Thyroid gland (tissue), 4 donors: ENCODE measurements around the gene UCHL1. TPM values are rescaled to one million over a fixed set of nuclear protein-coding genes. Genes with fewer than 3 reads are reported as not detected.
"Not testable (repeated sequence)": the region's sequence is repeated elsewhere in the genome, so short reads cannot be mapped to it uniquely, and the experiment has no call there.

Experiments
- DNase-seq, 2 donors: peaks; one replicate each; pipeline ENCODE4 v3.0.0-alpha.2; 2019
- H3K27ac ChIP-seq, 3 donors: fragments of 200-600 bp; sonication (generic); 1 replicate in 2 of 3; 2 replicates in 1 of 3; pipeline ENCODE4 v1.5.1; 2016 to 2019; ENCODE audit warnings: mild to moderate bottlenecking in 1 of 3, moderate library complexity in 1 of 3
- H3K27me3 ChIP-seq: fragments of 200-600 bp; sonication (generic); one replicate; pipeline ENCODE4 v1.5.1; 2019
- H3K36me3 ChIP-seq, 2 donors: fragments of 200-600 bp; sonication (generic); one replicate each; pipeline ENCODE4 v1.5.1; 2016 to 2019
- H3K4me1 ChIP-seq, 2 donors: fragments of 200-600 bp; sonication (generic); one replicate each; pipeline ENCODE4 v1.5.1; 2017 to 2019
- H3K4me3 ChIP-seq, 3 donors: fragments of 200-600 bp; sonication (generic); replicated peaks in 1 of 3; 1 replicate in 2 of 3; 2 replicates in 1 of 3; pipeline ENCODE4 v1.5.1; 2016; ENCODE audit warnings: mild to moderate bottlenecking in 1 of 3
- H3K9me3 ChIP-seq: fragments of 200-600 bp; sonication (generic); one replicate; pipeline ENCODE4 v1.5.1; 2017
- POLR2A ChIP-seq, 2 donors: fragments of 450-650 bp; IDR thresholded peaks; one replicate each; pipeline ENCODE4 v1.6.1; 2017; ENCODE audit warnings: antibody characterized with exemption in 2 of 2, mild to moderate bottlenecking in 2 of 2, moderate library complexity in 1 of 2
- WGBS, 2 donors: methylation state at CpG; one replicate each; pipeline ENCODE4 v1.1.5; 2017; 5-methylcytosine and 5-hydroxymethylcytosine counted together
- intact Hi-C: fragments of 100-400 bp; cut with DNase I; formaldehyde crosslinking; loops from one replicate; pipeline ENCODE4 v1.15.1; 2023
- total RNA-seq, 4 donors: library from RNA; depleted of rRNA; stranded (reverse); fragments of >200 nt; gene quantifications; one replicate each; pipeline ENCODE4 v1.2.3, GENCODE V29; 2016
- TF ChIP-seq, protein P1 (sequence below), 6 experiments: fragments of 200-600 bp in 3 of 6; fragments of 450-650 bp in 3 of 6; sonication (generic) in 3 of 6; IDR thresholded peaks; one replicate each; pipeline ENCODE4 v1.5.1; 2016 to 2019; ENCODE audit warnings: antibody characterized with exemption in 6 of 6, mild to moderate bottlenecking in 2 of 6, inconsistent platforms in 1 of 6, moderate library complexity in 1 of 6

UCHL1 gene
- total RNA-seq, 4 donors from 2014 or later = 28.2 to 245 (median 116) TPM

DNA sequence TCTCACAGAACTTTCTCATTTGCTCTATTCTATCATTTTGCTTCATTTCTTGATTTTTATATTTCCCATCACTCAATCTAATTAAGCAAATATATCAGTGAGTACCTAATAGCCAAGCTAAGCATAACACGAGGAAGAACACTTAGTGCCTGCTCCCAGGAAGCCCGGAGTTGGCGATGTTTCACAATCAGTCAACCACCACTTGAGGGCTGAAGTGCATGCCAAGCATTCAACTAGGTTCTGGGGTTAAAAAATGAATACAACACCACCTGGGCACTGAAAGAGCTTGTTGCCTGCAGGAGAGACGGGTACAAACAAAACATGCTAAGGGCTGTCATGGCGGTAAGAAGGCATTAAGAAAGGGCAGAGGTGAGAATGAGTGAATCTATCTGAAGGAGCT is 47.5 kb downstream of the UCHL1 start:
- Histone ChIP-seq H3K9me3 (no peaks in the 10 kb centered on the region), H3K27ac (peak overlapping the region; percentile 71 to 90 (median 77)), H3K4me1 (peaks cover 22 to 31% of the 10 kb centered on the region in 2 donors), H3K27me3 (no peaks in the 10 kb centered on the region), H3K36me3 (no peaks in the 10 kb centered on the region), H3K4me3 (no peak overlapping the region)
- peak in 1 of 2 donors; percentile 9 for TF ChIP-seq POLR2A (IDR thresholded peaks at IDR 0.05)
- TF ChIP-seq, protein P1, sequence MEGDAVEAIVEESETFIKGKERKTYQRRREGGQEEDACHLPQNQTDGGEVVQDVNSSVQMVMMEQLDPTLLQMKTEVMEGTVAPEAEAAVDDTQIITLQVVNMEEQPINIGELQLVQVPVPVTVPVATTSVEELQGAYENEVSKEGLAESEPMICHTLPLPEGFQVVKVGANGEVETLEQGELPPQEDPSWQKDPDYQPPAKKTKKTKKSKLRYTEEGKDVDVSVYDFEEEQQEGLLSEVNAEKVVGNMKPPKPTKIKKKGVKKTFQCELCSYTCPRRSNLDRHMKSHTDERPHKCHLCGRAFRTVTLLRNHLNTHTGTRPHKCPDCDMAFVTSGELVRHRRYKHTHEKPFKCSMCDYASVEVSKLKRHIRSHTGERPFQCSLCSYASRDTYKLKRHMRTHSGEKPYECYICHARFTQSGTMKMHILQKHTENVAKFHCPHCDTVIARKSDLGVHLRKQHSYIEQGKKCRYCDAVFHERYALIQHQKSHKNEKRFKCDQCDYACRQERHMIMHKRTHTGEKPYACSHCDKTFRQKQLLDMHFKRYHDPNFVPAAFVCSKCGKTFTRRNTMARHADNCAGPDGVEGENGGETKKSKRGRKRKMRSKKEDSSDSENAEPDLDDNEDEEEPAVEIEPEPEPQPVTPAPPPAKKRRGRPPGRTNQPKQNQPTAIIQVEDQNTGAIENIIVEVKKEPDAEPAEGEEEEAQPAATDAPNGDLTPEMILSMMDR (IDR thresholded peaks at IDR 0.05) = no peak
- DNase-seq = peak; percentile 91 to 92
- intact Hi-C loops = no loop called here
- 35 to 53% methylated on average over 5 of the region's 5 CpGs for WGBS, 2 donors

DNA sequence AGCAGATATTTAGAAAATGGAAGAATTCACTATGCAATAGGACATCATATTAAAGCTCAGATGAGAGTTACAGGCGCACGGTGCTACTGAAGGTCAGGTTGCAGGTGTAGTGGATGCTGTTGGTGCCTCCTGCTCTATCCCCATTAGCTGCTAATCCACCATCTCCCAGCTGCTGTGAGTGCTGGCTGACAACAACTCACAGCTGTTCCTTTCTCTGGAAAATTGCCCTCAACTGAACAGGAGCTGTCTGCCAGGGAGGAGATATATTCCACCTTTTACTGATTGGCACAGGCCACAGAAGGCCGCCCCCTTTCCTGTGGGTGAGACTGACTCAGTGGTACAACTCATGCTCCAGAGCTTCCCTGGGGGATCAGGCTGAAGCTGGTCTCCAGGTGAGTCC is 48.7 kb downstream of the UCHL1 start:
- Histone ChIP-seq H3K27ac (no peak overlapping the region), H3K4me3 (no peak overlapping the region), H3K36me3 (no peaks in the 10 kb centered on the region), H3K27me3 (no peaks in the 10 kb centered on the region), H3K9me3 (no peaks in the 10 kb centered on the region), H3K4me1 (peaks cover 22 to 31% of the 10 kb centered on the region in 2 donors)
- WGBS, 2 donors = 95% methylated on average over 3 of the region's 3 CpGs
- intact Hi-C loops = no loop called here
- TF ChIP-seq, protein P1 (IDR thresholded peaks at IDR 0.05) = no peak
- no peak for TF ChIP-seq POLR2A (IDR thresholded peaks at IDR 0.05)
- no peak for DNase-seq

DNA sequence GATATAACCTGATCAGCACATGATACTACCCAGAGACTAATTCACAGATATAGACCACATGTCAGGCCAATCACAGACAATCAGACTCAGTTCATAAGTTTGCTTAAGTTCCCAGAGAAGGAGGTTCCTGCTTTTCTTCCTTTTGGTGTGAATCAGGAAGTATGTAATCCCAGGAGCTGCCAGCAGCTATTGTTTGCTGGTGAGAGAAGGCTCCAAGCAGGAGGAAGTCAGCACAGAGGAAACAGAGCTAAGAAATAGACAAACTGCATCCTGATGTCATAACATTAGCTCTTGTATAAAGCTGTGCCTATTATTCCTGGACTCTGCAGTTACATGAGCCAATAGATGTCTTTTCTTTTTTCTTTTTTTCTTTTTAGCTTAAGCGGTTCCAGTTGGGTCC is 50.9 kb downstream of the UCHL1 start:
- Histone ChIP-seq H3K27ac (no peak overlapping the region), H3K36me3 (no peaks in the 10 kb centered on the region), H3K4me3 (no peak overlapping the region), H3K27me3 (no peaks in the 10 kb centered on the region), H3K9me3 (no peaks in the 10 kb centered on the region), H3K4me1 (peaks cover 22 to 31% of the 10 kb centered on the region in 2 donors)
- intact Hi-C loops = no loop called here
- TF ChIP-seq, protein P1 (IDR thresholded peaks at IDR 0.05) = no peak
- TF ChIP-seq POLR2A (IDR thresholded peaks at IDR 0.05) = no peak
- WGBS, 2 donors = 74 to 95% methylated on average over 1 of the region's 1 CpG
- no peak for DNase-seq

DNA sequence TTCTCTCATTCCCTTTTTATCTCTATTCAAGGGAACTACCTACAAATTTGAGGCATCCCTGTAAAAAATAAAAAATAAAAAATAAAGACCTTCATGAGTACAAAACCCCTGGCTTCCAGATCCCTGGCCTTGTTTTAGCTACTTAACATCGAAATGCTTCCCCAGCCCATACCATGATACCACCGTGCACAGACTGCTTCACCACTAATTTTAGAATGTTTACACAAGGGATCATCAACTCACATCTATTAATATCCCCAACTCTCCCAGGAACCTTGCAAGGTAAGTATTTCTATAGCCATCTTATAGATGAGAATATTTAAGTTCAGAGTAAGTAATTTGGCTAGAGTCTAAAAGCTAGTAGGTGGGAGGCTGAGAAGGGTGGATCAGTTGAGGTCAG is 51.7 kb downstream of the UCHL1 start:
- H3K27ac ChIP-seq = no peak overlapping the region
- H3K27me3 ChIP-seq = no peaks in the 10 kb centered on the region
- no peak overlapping the region for H3K4me3 ChIP-seq
- WGBS, 2 donors = 72 to 81% methylated on average over 2 of the region's 2 CpGs
- no peaks in the 10 kb centered on the region for H3K9me3 ChIP-seq
- TF ChIP-seq, protein P1 (IDR thresholded peaks at IDR 0.05) = no peak
- no peak for TF ChIP-seq POLR2A (IDR thresholded peaks at IDR 0.05)
- no peaks in the 10 kb centered on the region for H3K36me3 ChIP-seq
- H3K4me1 ChIP-seq = peaks cover 14 to 28% of the 10 kb centered on the region in 2 donors
- no peak for DNase-seq
- intact Hi-C loops = no loop called here

DNA sequence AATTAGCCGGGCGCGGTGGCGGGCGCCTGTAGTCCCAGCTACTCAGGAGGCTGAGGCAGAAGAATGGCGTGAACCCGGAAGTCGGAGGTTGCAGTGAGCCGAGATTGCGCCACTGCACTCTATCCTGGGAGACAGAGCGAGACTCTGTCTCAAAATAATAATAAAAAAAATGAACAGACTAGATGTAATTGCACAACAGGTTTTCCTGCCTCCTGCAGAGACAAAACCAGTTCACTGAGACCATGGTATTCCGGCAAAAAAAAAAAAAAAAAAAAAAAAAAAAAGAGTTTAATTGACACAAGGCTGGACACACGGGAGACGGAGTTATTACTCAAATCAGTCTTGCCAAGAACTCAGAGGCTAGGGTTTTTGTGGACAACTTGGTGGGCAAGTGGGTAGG is 58.7 kb downstream of the UCHL1 start:
- H3K4me3 ChIP-seq, H3K36me3 ChIP-seq, H3K27me3 ChIP-seq, DNase-seq, H3K9me3 ChIP-seq, intact Hi-C loops, H3K27ac ChIP-seq: not testable (repeated sequence)
- 95 to 97% methylated on average over 14 of the region's 14 CpGs for WGBS, 2 donors
- H3K4me1 ChIP-seq = peaks cover 9 to 13% of the 10 kb centered on the region in 2 donors

DNA sequence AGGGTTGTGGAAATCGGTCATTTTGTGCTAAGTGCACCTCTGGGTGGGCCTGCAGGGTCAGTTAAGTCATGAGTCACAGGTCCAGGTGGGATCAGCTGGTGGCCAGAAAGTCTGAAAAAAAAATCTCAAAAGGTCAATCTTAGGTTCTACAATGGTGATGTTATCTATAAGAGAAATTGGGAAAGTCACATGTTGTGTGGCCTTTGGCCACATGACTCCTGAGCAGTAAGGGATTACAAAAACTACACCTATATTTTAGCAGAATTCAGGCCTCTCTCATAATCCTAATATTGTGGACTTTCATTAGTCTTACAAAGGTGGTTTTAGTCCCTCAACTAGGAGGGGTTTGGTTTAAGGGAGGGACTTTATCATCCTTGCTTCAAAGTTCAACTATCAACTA is 59.1 kb downstream of the UCHL1 start:
- TF ChIP-seq, protein P1 (IDR thresholded peaks at IDR 0.05) = no peak
- no peak for TF ChIP-seq POLR2A (IDR thresholded peaks at IDR 0.05)
- Histone ChIP-seq H3K9me3 (no peaks in the 10 kb centered on the region), H3K4me3 (no peak overlapping the region), H3K27ac (no peak overlapping the region), H3K36me3 (no peaks in the 10 kb centered on the region), H3K27me3 (no peaks in the 10 kb centered on the region), H3K4me1 (peaks cover 13 to 17% of the 10 kb centered on the region in 2 donors)
- 89 to 90% methylated on average over 1 of the region's 1 CpG for WGBS, 2 donors
- intact Hi-C loops = no loop called here
- no peak for DNase-seq
